ENCODE measurements around the gene C4A. TPM values are rescaled to one million over a fixed set of nuclear protein-coding genes. Genes with fewer than 3 reads are reported as not detected.
A peak's percentile ranks its signal among the peaks of the same experiment; 100 is the strongest.

Gene C4A
- polyA plus RNA-seq, 2 of the 4 experiments (the other 2 are of a cell fraction): 1.4 to 1.6 TPM

GRCh38 chr6:31949926-31950548 lies 31.8 kb upstream of the C4A start:
- POLR2A ChIA-PET: no interaction called here
- no peak for ATAC-seq
- TF ChIP-seq MAX (IDR thresholded peaks at IDR 0.05) (no peak), MAFK (IDR thresholded peaks at IDR 0.05; ENCODE audit: partially characterized antibody) (peak; percentile 71)
- no peak for DNase-seq (ENCODE audit: low read depth in 1 of 2, low spot score in 1 of 2)
- Histone ChIP-seq H3K4me1 (peaks cover 13% of the 10 kb centered on the region), H3K4me3 (no peak overlapping the region), H3K9me3 (no peaks in the 10 kb centered on the region), H3K27ac (no peak overlapping the region), H3K4me2 (no peak overlapping the region)
- CTCF ChIA-PET: interaction anchor here (2.0 to 3.9 kb wide), 3 partner anchors 27 to 58 kb away, joined by 5 to 26 read pairs (median 24); partner anchors contain the start of gene ZBTB12
- WGBS (ENCODE audit: missing lambda C conversion rate): 92% methylated on average over 7 of the region's 7 CpGs
- FAIRE-seq: no peak

- Histone ChIP-seq H3K4me3 (no peak overlapping the region), H3K4me1 (no peaks in the 10 kb centered on the region; the same call in 2 of the 3 replicates), H3K9me3 (no peaks in the 10 kb centered on the region), H3K4me2 (no peak overlapping the region), H3K27ac (no peak overlapping the region)
- CTCF ChIA-PET: interaction anchor here (0.6 to 3.9 kb wide), 39 partner anchors 9 to 406 kb away, joined by 3 to 26 read pairs (median 5); partner anchors contain the start of genes ATP6V1G2, DXO, EHMT2 and LY6G5B
- POLR2A ChIA-PET: interaction anchor here (0.9 to 1.7 kb wide), 5 partner anchors 12 to 76 kb away, joined by 3 to 6 read pairs (median 4); partner anchors contain the start of genes DXO and ZBTB12
- DNase-seq (ENCODE audit: low read depth in 1 of 2, low spot score in 1 of 2): peak; percentile 43 to 68
- 29% methylated on average over 5 of the region's 5 CpGs for WGBS (ENCODE audit: missing lambda C conversion rate)
- ATAC-seq: peak; percentile 83 to 92
- FAIRE-seq: no peak
- TF ChIP-seq BCL3 (IDR thresholded peaks at IDR 0.05) (no peak), NFE2L2 (conservative IDR thresholded peaks at IDR 0.05; ENCODE audit: low read length) (no peak), EHF (CRISPR knock-in tag; IDR thresholded peaks at IDR 0.05) (no peak), TP53 (CRISPR knock-in tag; IDR thresholded peaks at IDR 0.05) (no peak), RAD21 (conservative IDR thresholded peaks at IDR 0.05 in 1 of 2, IDR thresholded peaks at IDR 0.05 in 1 of 2) (peak; percentile 64 to 66), CHD4 (IDR thresholded peaks at IDR 0.05; ENCODE audit: borderline replicate concordance) (no peak), PBX3 (IDR thresholded peaks at IDR 0.05) (no peak), CBX2 (IDR thresholded peaks at IDR 0.05; ENCODE audit: borderline replicate concordance, low read depth) (no peak), RFX5 (IDR thresholded peaks at IDR 0.05) (no peak), HES2 (IDR thresholded peaks at IDR 0.05) (no peak), SMC3 (IDR thresholded peaks at IDR 0.05) (peak; percentile 78), NPAS2 (CRISPR knock-in tag; IDR thresholded peaks at IDR 0.05; ENCODE audit: borderline replicate concordance) (no peak)
- TF ChIP-seq, protein P1, sequence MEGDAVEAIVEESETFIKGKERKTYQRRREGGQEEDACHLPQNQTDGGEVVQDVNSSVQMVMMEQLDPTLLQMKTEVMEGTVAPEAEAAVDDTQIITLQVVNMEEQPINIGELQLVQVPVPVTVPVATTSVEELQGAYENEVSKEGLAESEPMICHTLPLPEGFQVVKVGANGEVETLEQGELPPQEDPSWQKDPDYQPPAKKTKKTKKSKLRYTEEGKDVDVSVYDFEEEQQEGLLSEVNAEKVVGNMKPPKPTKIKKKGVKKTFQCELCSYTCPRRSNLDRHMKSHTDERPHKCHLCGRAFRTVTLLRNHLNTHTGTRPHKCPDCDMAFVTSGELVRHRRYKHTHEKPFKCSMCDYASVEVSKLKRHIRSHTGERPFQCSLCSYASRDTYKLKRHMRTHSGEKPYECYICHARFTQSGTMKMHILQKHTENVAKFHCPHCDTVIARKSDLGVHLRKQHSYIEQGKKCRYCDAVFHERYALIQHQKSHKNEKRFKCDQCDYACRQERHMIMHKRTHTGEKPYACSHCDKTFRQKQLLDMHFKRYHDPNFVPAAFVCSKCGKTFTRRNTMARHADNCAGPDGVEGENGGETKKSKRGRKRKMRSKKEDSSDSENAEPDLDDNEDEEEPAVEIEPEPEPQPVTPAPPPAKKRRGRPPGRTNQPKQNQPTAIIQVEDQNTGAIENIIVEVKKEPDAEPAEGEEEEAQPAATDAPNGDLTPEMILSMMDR (IDR thresholded peaks at IDR 0.05): peak; percentile 71
These were observed 29.6 kb upstream of the C4A start for GRCh38 chr6:31952140-31952805.

- H3K4me1 ChIP-seq: peaks cover 6% of the 10 kb centered on the region; the same call in 1 of the 3 replicates
- DNase-seq (ENCODE audit: low read depth in 1 of 2, low spot score in 1 of 2) (no peak), FAIRE-seq (no peak), ATAC-seq (peak in 1 of 2 experiments; percentile 11; a peak in 2 of 6 replicates)
- H3K9me3 ChIP-seq: no peaks in the 10 kb centered on the region
- H3K4me2 ChIP-seq: no peak overlapping the region
- WGBS (ENCODE audit: missing lambda C conversion rate): 75% methylated on average over 5 of the region's 5 CpGs
- CTCF ChIA-PET: interaction anchor here (0.6 to 3.9 kb wide), 30 partner anchors 9 to 326 kb away, joined by 3 to 26 read pairs (median 6); partner anchors contain the start of genes DXO, EHMT2, LY6G5B and ZBTB12
- no peak overlapping the region for H3K4me3 ChIP-seq
- TF ChIP-seq, protein P1 (IDR thresholded peaks at IDR 0.05): no peak
- TF ChIP-seq, protein P2, sequence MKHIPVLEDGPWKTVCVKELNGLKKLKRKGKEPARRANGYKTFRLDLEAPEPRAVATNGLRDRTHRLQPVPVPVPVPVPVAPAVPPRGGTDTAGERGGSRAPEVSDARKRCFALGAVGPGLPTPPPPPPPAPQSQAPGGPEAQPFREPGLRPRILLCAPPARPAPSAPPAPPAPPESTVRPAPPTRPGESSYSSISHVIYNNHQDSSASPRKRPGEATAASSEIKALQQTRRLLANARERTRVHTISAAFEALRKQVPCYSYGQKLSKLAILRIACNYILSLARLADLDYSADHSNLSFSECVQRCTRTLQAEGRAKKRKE (CRISPR knock-in tag; IDR thresholded peaks at IDR 0.05; ENCODE audit: low read depth): no peak
- TF ChIP-seq HEYL (CRISPR knock-in tag; IDR thresholded peaks at IDR 0.05) (no peak), NFE2L2 (conservative IDR thresholded peaks at IDR 0.05; ENCODE audit: low read length) (no peak), CHD2 (IDR thresholded peaks at IDR 0.05; ENCODE audit: low read length, partially characterized antibody) (no peak), EP300 (IDR thresholded peaks at IDR 0.05) (no peak), MAZ (IDR thresholded peaks at IDR 0.05; ENCODE audit: borderline replicate concordance, low read depth, low read length) (no peak), CHD4 (IDR thresholded peaks at IDR 0.05; ENCODE audit: borderline replicate concordance) (no peak), HOXB5 (CRISPR knock-in tag; IDR thresholded peaks at IDR 0.05) (no peak), ZC3H11A (IDR thresholded peaks at IDR 0.05) (no peak), FOSL2 (IDR thresholded peaks at IDR 0.05) (no peak), FOSL2 (CRISPR knock-in tag; IDR thresholded peaks at IDR 0.05) (no peak)
- no peak overlapping the region for H3K27ac ChIP-seq
- POLR2A ChIA-PET: interaction anchor here (1.0 to 1.7 kb wide), 4 partner anchors 13 to 77 kb away, joined by 3 to 6 read pairs (median 4); partner anchors contain the start of gene DXO
These were observed 29.0 kb upstream of the C4A start for GRCh38 chr6:31952890-31953289.
